GM19025 (cell line): ENCODE measurements around the gene NECTIN2.
"Not testable (repeated sequence)": the region's sequence is repeated elsewhere in the genome, so short reads cannot be mapped to it uniquely, and the experiment has no call there.

ENCODE experiments used
- ATAC-seq: cut with Tn5 transposase; IDR thresholded peaks from one replicate; pipeline ENCODE4 v1.9.1; 2021; ENCODE audit warnings: mild to moderate bottlenecking, low read depth, moderate library complexity; ENCODE audit not compliant: unreplicated experiment

Gene NECTIN2

DNA sequence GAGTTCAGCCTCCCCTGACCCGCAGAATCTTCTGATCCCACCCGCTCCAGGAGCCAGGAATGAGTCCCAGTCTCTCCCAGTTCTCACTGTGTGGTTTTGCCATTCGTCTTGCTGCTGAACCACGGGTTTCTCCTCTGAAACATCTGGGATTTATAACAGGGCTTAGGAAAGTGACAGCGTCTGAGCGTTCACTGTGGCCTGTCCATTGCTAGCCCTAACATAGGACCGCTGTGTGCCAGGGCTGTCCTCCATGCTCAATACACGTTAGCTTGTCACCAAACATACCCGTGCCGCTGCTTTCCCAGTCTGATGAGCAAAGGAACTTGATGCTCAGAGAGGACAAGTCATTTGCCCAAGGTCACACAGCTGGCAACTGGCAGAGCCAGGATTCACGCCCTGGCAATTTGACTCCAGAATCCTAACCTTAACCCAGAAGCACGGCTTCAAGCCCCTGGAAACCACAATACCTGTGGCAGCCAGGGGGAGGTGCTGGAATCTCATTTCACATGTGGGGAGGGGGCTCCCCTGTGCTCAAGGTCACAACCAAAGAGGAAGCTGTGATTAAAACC, 58.4 kb downstream of the NECTIN2 start:
- ATAC-seq = no peak

DNA sequence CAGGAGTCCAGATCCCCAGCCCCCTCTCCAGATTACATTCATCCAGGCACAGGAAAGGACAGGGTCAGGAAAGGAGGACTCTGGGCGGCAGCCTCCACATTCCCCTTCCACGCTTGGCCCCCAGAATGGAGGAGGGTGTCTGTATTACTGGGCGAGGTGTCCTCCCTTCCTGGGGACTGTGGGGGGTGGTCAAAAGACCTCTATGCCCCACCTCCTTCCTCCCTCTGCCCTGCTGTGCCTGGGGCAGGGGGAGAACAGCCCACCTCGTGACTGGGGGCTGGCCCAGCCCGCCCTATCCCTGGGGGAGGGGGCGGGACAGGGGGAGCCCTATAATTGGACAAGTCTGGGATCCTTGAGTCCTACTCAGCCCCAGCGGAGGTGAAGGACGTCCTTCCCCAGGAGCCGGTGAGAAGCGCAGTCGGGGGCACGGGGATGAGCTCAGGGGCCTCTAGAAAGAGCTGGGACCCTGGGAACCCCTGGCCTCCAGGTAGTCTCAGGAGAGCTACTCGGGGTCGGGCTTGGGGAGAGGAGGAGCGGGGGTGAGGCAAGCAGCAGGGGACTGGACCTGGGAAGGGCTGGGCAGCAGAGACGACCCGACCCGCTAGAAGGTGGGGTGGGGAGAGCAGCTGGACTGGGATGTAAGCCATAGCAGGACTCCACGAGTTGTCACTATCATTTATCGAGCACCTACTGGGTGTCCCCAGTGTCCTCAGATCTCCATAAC, 59.5 kb downstream of the NECTIN2 start, which contains the start of gene APOE:
TSS of gene APOE (plus strand) at position 360 of the 724 bp plus-strand sequence. CDS start 829 bp downstream, outside the sequence.
- ATAC-seq = no peak

DNA sequence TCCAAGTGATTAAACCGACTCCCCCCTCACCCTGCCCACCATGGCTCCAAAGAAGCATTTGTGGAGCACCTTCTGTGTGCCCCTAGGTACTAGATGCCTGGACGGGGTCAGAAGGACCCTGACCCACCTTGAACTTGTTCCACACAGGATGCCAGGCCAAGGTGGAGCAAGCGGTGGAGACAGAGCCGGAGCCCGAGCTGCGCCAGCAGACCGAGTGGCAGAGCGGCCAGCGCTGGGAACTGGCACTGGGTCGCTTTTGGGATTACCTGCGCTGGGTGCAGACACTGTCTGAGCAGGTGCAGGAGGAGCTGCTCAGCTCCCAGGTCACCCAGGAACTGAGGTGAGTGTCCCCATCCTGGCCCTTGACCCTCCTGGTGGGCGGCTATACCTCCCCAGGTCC, 61.5 kb downstream of the NECTIN2 start:
- no peak for ATAC-seq

DNA sequence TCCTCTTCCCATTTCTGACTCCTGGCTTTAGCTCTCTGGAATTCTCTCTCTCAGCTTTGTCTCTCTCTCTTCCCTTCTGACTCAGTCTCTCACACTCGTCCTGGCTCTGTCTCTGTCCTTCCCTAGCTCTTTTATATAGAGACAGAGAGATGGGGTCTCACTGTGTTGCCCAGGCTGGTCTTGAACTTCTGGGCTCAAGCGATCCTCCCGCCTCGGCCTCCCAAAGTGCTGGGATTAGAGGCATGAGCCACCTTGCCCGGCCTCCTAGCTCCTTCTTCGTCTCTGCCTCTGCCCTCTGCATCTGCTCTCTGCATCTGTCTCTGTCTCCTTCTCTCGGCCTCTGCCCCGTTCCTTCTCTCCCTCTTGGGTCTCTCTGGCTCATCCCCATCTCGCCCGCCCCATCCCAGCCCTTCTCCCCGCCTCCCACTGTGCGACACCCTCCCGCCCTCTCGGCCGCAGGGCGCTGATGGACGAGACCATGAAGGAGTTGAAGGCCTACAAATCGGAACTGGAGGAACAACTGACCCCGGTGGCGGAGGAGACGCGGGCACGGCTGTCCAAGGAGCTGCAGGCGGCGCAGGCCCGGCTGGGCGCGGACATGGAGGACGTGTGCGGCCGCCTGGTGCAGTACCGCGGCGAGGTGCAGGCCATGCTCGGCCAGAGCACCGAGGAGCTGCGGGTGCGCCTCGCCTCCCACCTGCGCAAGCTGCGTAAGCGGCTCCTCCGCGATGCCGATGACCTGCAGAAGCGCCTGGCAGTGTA, 62.2 kb downstream of the NECTIN2 start:
- no peak for ATAC-seq

DNA sequence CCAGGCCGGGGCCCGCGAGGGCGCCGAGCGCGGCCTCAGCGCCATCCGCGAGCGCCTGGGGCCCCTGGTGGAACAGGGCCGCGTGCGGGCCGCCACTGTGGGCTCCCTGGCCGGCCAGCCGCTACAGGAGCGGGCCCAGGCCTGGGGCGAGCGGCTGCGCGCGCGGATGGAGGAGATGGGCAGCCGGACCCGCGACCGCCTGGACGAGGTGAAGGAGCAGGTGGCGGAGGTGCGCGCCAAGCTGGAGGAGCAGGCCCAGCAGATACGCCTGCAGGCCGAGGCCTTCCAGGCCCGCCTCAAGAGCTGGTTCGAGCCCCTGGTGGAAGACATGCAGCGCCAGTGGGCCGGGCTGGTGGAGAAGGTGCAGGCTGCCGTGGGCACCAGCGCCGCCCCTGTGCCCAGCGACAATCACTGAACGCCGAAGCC, 62.8 kb downstream of the NECTIN2 start:
- ATAC-seq = no peak

DNA sequence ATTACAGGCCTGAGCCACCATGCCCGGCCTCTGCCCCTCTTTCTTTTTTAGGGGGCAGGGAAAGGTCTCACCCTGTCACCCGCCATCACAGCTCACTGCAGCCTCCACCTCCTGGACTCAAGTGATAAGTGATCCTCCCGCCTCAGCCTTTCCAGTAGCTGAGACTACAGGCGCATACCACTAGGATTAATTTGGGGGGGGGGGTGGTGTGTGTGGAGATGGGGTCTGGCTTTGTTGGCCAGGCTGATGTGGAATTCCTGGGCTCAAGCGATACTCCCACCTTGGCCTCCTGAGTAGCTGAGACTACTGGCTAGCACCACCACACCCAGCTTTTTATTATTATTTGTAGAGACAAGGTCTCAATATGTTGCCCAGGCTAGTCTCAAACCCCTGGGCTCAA, 63.7 kb downstream of the NECTIN2 start:
- ATAC-seq = no peak

DNA sequence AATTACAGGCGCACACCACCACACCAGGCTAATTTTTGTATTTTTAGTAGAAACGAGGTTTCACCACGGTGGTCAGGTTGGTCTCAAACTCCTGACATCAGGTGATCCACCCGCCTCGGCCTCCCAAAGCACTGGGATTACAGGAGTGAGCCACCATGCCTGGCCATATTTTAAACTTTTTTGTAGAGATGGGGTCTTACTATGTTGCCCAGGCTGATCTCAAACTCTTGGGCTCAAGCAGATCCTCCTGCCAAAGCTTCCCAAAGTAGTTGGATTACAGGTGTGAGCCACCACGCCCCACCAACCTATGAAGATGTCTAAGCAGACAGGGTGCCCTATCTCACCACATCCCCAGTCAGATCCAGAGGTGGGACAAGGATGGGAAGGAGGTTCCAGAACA, 65.8 kb downstream of the NECTIN2 start:
- ATAC-seq = not testable (repeated sequence)

DNA sequence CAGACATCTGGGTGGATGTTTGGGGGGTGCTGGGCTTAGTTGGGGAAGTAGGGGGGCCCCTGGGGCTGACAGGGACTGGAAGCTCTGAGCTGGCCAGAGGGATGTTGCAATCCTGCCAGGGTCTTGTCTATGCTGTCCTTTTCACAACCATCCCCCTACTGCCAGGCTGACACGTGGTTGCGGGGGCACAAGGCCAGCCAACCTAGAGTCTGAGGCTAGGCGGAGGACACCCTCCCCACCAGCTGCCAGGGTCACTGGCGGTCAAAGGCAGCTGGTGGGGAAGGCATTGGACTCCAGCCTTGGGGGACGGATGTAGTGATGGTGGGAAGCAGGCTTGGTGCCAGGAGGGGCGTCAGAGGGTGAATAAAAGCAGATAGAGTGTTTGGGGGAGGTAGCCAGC, 66.8 kb downstream of the NECTIN2 start:
- ATAC-seq = no peak

DNA sequence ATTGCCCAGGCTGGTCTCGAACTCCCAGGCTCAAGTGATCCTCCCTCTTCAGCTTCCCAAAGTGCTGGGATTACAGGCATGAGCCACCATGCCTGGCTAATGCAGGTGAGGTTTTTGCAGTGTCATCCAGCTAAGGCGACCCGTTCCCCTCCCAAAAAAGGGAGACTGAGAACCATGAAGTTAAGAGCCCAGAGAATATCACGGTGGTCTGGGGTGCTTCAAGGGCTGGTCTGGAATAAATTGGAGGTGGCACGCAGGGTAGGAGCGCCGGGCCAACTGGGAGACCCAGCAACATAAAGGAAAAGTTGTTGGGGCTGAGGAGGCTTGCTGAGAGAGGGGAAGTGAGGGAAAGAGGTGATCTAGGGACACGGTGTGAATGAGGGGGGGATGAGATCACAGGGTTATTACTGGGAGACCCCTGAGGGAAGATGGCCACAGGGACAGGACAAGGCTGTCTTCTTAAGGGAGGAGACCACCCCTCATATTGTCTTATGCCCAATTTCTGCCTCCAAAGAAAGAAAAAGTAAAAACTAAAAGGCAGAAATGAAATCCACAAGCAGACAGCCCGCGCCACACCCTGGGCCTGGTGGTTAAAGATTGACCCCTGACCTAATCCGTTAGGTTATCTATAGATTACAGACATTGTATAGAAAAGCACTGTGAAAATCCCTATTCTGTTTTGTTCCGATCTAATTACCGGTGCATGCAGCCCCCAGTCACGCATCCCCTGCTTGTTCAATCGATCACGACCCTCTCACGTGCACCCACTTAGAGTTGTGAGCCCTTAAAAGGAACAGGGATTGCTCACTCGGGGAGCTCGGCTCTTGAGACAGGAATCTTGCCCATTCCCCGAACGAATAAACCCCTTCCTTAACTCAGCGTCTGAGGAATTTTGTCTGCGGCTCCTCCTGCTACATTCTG, 67.7 kb downstream of the NECTIN2 start:
- not testable (repeated sequence) for ATAC-seq

DNA sequence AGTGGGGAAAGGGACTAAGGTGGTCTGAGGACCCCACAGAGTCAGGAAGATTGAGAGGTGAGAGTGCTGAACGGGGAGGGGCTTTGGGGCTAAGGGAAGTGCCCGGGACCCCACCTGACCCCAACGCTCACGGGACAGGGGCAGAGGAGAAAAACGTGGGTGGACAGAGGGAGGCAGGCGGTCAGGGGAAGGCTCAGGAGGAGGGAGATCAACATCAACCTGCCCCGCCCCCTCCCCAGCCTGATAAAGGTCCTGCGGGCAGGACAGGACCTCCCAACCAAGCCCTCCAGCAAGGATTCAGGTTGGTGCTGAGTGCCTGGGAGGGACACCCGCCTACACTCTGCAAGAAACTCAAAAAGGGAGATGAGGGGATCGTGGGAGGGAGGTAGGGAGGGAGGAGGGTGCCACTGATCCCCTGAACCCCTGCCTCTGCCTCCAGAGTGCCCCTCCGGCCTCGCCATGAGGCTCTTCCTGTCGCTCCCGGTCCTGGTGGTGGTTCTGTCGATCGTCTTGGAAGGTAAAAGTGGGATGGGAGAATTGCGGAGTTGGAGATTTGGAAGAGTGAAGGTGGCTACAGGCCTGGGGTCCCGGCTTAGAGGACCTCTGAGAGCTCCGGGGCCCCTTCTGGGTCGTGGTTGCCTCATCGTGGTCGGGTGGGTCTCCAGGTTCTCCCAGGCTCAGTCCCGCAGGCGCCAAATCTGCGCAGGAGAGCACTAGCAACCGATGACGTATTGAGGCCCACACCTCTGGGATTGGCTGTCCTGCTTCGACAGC, 68.5 kb downstream of the NECTIN2 start, which contains the start of gene APOC1:
TSS of gene APOC1 (plus strand) at position 176 of the 774 bp plus-strand sequence. CDS start at position 460, 284 bp downstream.
- peak; percentile 80 for ATAC-seq

DNA sequence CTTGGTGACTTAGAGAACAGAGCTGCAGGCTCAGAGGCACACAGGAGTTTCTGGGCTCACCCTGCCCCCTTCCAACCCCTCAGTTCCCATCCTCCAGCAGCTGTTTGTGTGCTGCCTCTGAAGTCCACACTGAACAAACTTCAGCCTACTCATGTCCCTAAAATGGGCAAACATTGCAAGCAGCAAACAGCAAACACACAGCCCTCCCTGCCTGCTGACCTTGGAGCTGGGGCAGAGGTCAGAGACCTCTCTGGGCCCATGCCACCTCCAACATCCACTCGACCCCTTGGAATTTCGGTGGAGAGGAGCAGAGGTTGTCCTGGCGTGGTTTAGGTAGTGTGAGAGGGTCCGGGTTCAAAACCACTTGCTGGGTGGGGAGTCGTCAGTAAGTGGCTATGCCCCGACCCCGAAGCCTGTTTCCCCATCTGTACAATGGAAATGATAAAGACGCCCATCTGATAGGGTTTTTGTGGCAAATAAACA, 78.2 kb downstream of the NECTIN2 start:
- ATAC-seq = no peak

DNA sequence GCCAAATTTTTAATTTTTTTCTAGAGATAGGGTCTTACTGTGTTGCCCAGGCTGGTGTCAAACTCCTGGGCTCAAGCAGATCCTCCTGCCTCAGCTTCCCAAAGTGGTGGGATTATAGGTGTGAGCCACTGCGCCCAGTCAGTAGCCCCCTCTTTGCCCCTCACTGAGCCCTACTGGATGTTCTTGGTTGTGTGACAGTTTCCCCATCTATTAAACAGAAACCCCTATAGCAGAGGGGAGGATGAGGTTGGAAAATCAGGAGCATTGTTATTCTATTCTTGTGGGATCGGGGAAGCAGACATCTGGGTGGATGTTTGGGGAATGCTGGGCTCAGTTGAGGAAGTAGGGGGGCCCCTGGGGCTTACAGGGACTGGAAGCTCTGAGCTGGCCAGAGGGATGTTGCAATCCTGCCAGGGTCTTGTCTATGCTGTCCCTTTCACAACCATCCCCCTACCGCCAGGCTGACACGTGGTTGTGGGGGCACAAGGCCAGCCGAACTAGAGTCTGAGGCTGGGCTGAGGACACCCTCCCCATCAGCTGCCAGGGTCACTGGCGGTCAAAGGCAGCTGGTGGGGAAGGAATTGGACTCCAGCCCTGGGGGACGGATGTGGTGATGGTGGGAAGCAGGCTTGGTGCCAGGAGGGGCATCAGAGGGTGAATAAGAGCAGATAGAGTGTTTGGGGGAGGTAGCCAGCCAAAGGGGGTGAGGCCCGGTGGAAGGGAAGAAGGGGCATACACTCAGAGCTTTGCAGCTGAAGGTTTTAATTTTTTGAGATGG, 79.2 kb downstream of the NECTIN2 start:
- ATAC-seq = no peak

DNA sequence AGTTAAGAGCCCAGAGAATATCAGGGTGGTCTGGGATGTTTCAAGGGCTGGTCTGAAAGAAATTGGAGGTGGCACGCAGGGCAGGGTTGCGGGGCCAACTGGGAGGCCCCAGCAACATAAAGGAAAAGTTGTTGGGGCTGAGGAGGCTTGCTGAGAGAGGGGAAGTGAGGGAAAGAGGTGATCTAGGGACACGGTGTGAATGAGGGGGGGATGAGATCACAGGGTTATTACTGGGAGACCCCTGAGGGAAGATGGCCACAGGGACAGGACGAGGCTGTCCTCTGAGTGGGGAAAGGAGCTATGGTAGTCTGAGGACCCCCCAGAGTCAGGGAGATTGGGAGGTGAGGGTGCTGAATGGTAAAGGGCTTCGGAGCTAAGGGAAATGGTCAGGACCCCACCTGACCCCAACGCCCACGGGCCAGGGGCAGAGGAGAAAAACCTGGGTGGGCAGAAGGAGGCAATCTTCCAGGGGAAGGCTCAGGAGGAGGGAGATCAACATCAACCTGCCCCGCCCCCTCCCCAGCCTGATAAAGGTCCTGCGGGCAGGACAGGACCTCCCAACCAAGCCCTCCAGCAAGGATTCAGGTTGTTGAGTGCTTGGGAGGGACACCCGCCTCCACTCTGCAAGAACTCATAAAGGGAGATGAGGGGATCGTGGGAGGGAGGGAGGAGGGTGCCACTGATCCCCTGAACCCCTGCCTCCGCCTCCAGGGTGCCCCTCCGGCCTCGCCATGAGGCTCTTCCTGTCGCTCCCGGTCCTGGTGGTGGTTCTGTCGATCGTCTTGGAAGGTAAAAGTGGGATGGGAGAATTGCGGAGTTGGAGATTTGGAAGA, 80.4 kb downstream of the NECTIN2 start:
- not testable (repeated sequence) for ATAC-seq

DNA sequence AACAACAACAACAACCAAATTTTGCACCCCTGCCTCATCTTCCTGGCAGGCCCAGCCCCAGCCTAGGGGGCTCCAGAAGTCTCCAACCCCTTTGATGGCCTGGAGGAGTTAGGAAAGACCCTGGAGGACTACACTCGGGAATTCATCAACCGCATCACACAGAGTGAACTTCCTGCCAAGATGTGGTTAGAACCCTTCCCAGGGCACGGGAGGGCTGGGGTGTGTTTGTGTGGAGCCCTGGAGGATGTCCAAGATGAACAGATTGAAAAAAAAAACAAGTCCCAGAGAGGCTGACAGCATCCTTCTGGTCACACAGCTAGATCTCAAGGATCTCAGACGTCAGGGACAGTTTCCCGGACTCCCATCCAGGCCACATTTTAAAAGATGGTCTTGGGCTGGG, 81.6 kb downstream of the NECTIN2 start:
- ATAC-seq = no peak

DNA sequence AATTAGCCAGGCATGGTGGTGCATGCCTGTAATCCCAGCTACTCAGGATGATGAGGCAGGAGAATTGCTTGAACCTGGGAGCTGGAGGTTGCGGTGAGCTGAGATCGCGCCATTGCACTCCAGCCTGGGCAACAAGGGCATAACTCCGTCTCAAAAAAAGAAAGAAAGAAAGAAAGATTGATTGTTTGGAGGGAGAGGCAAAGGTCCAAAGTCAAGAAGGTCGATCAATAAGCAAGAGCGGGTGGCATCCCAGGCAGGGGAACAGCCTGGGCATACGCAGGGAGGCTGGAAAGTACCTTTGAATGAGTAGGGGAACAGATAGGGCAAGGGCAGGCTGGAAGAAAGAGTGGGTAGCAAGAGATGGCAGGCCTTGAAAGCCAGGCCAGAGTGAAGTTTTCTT, 84.0 kb downstream of the NECTIN2 start:
- ATAC-seq = no peak

DNA sequence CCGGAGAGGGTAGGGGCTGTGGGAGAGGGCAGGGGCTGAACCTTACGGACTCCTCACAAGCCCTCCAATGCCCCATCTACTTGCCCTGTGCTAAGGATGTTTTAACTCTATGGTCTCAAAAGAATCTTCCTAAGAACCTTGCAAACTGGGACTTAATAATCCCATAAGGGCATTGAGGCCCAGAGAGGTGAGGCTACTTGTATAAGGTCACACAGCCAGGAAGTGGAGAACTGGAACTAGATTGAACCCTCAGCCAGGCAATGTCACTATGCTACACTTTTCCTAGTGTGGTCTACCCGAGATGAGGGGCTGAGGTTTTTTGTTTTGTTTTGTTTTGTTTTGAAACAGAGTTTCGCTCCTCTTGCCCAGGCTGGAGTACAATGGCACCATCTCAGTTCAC, 85.4 kb downstream of the NECTIN2 start:
- ATAC-seq = no peak
